Cardiac fibroblast (primary cell): ENCODE measurements around the gene CT45A10.
"Not testable (repeated sequence)": the region's sequence is repeated elsewhere in the genome, so short reads cannot be mapped to it uniquely, and the experiment has no call there.

ENCODE experiments used
- DNase-seq, 2 donors: peaks; one replicate each; pipeline versions ENCODE4 v3.0.0 to v3.0.0-alpha.2; 2010; ENCODE audit warnings: low read depth in 2 of 2
- H3K4me3 ChIP-seq, 2 donors: replicated peaks in 1 of 2; 1 replicate in 1 of 2; 2 replicates in 1 of 2; pipeline ENCODE4 v1.5.1; 2011; ENCODE audit warnings: low read depth in 2 of 2, low read length in 2 of 2, mild to moderate bottlenecking in 2 of 2, moderate library complexity in 1 of 2
- TF ChIP-seq, protein P1 (sequence below): IDR thresholded peaks from one replicate; pipeline ENCODE4 v1.5.1; 2011; ENCODE audit warnings: low read depth, mild to moderate bottlenecking, low read length, inconsistent platforms

The CT45A10 gene, protein sequence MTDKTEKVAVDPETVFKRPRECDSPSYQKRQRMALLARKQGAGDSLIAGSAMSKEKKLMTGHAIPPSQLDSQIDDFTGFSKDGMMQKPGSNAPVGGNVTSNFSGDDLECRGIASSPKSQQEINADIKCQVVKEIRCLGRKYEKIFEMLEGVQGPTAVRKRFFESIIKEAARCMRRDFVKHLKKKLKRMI

DNA sequence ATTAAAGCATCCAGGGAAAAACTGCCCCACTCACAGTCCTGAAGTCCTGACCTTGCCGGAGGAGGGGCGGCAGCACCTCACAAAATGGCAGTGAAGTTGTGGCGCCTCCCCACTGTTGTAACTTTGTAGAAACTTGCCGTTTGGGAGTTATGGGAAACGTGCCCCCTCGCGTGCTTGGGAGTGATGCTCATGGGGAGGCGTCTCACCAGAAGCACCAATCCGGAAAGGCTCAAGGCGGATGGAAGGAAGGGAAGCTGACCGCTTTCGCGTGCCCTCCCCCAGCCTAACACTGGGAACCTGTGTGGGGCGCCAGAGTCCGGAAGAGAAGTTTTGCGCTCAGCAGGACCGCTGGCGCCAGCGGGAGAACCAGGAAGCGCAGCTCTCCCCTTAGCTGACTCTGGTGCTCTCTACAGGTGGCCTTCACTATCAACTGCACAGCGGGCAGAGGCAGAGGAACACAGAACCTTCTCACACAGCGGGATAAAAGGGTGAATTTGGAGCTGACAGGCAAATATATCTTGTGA lies at the start of gene CT45A10, which contains the start of gene SAGE1:
CT45A10 (minus strand) TSS at position 151 of the 524 bp plus-strand sequence. CDS start 8,100 bp downstream, outside the sequence.
SAGE1 (plus strand) TSS at position 423 of the 524 bp plus-strand sequence. CDS start 2,527 bp downstream, outside the sequence.
- no peak for DNase-seq
- TF ChIP-seq, protein P1, sequence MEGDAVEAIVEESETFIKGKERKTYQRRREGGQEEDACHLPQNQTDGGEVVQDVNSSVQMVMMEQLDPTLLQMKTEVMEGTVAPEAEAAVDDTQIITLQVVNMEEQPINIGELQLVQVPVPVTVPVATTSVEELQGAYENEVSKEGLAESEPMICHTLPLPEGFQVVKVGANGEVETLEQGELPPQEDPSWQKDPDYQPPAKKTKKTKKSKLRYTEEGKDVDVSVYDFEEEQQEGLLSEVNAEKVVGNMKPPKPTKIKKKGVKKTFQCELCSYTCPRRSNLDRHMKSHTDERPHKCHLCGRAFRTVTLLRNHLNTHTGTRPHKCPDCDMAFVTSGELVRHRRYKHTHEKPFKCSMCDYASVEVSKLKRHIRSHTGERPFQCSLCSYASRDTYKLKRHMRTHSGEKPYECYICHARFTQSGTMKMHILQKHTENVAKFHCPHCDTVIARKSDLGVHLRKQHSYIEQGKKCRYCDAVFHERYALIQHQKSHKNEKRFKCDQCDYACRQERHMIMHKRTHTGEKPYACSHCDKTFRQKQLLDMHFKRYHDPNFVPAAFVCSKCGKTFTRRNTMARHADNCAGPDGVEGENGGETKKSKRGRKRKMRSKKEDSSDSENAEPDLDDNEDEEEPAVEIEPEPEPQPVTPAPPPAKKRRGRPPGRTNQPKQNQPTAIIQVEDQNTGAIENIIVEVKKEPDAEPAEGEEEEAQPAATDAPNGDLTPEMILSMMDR, result no peak

DNA sequence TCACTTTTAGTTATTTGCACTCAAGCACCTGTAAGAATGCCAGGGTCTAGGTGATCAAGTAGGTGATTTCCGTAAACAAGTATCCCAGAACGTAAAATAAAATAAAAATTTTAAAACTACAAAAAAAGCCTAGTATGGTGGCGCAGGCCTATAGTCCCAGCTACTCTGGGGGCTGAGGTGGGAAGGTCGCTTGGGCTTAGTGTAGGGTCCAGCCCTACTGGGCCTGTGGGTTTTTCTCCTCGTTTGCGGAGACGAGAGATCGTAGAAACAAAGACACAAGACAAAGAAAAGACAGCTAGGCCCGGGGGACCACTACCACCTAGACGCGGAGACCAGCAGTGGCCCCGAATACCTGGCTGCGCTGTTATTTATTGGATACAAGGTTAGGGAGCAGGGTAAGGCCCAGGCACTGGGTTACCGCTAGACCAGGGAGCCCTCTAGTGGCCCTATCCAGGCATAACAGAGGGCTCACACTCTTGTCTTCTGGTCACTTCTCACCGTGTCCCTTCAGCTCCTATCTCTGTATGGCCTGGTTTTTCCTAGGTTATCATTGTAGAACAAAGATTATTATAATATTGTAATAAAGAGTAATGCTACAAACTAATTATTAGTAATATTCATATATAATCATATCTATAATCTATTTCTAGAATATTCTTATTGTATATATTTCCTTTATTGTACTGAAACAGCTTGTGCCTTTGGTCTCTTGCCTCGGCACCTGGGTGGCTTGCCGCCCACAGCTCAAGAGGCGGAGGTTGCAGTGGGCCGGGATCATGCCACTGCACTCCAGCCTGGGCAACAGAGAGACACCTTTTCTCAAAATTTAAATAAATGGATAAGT lies 38.6 kb upstream of the CT45A10 start:
- no peak overlapping the region for H3K4me3 ChIP-seq
- TF ChIP-seq, protein P1, result peak; percentile 67
- DNase-seq, result peak; percentile 41 to 42

More for the DNA sequence above, at the start of gene CT45A10, which contains the start of gene SAGE1:
- H3K4me3 ChIP-seq, result no peak within 1 kb of the TSS

DNA sequence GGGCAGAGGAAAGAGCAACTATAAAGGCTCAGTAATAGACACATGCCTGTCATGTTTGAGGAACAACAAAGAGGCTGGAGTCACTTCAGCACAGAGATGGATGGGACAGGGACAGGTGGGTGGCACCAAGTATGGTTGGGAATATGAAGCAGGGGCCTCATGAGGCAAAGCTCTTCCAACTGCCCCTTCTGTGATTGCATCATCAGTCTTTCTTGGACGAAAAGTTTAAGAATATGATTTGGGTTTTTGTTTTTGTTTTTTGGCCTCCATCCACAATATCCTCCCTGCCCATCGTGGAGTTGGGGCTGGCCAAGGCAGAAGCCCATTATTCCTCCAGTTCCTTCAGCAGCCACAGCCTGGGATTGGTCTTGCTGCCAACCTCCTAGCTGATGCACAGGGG lies 34.7 kb upstream of the CT45A10 start:
- DNase-seq, result no peak
- TF ChIP-seq, protein P1, result no peak
- no peak overlapping the region for H3K4me3 ChIP-seq

- no peak overlapping the region for H3K4me3 ChIP-seq
- TF ChIP-seq, protein P1, result no peak
- DNase-seq, result peak in 1 of 2 donors; percentile 0
Measured at GRCh38 chrX:135923353-135923752, 30.1 kb upstream of the CT45A10 start.

GRCh38 chrX:135920516-135920915 lies 27.3 kb upstream of the CT45A10 start:
- not testable (repeated sequence) for H3K4me3 ChIP-seq, DNase-seq

DNA sequence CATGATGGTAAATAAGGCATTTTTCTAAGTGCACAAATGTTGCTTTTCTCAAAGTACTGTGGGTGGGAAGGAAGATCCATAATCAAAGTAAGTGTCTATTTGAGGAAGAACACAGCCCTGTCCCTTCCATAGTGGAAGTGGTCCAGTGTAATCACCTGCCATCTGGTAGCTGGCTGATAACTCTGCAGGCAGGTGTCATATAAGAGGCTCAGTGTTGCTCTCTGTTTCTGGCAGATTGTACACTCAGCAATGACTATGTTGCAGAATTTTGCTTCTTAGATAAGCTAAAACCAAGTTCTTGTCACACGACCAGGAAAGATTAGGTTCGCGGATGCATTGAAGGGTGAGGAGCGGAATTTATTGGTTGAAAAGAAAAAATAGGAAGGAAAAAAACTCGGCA lies 21.2 kb upstream of the CT45A10 start:
- no peak for DNase-seq
- no peak overlapping the region for H3K4me3 ChIP-seq
- TF ChIP-seq, protein P1, result no peak

DNA sequence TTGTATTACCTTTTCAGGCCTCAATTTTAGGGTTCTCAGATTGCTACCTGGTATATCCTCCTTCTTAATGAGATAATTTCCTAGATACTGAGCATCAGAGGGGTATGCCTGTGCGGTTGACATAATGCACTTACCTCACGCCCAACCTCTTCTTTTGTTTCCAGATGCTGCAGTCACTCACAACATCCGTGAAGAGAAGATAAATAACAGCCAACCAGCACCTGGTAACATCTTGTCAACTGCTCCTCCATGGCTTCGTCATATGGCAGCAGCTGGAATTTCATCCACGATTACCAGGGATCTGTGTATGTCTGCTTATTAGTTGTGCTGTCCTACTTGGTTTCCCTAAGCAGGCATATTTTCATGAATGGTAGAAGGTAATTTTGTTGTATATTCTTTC lies 17.0 kb upstream of the CT45A10 start:
- TF ChIP-seq, protein P1, result no peak
- no peak for DNase-seq
- H3K4me3 ChIP-seq, result no peak overlapping the region
